ENCODE measurements around the gene LAYN.

The LAYN gene

GRCh38 chr11:111598559-111598958, 58.0 kb downstream of the LAYN start:
- FAIRE-seq = no peak

GRCh38 chr11:111601636-111601978, 61.1 kb downstream of the LAYN start:
- FAIRE-seq = no peak

- no peak for FAIRE-seq
These were observed 61.7 kb downstream of the LAYN start, which contains the start of gene SIK2 for GRCh38 chr11:111601979-111602864. SIK2 (plus strand) TSS chr11:111602449; CDS start chr11:111602564, 115 bp downstream.

- FAIRE-seq = no peak
These were observed 62.5 kb downstream of the LAYN start for GRCh38 chr11:111602865-111603610.

GRCh38 chr11:111603611-111604130, 63.2 kb downstream of the LAYN start:
- no peak for FAIRE-seq

GRCh38 chr11:111604392-111605009, 64.0 kb downstream of the LAYN start:
- FAIRE-seq = peak; percentile 85

GRCh38 chr11:111605681-111606080, 65.2 kb downstream of the LAYN start:
- FAIRE-seq = no peak

GRCh38 chr11:111606986-111607385, 66.5 kb downstream of the LAYN start:
- no peak for FAIRE-seq

GRCh38 chr11:111607751-111608150, 67.2 kb downstream of the LAYN start:
- peak; percentile 47 for FAIRE-seq
